Heart left ventricle (tissue), 13 donors: ENCODE measurements around the gene TBL1Y.

Experiments
- POLR2A ChIP-seq, 2 donors: fragments of 450-650 bp; IDR thresholded peaks; one replicate each; pipeline ENCODE4 v1.6.1; 2017; ENCODE audit warnings: antibody characterized with exemption in 2 of 2, mild to moderate bottlenecking in 2 of 2, moderate library complexity in 2 of 2
- TF ChIP-seq, protein P1 (sequence below), 12 donors: fragments of 200-600 bp; sonication (generic) in 4 of 12; IDR thresholded peaks; one replicate each; pipeline versions ENCODE4 v1.5.0 to v1.8.0; 2018 to 2022; ENCODE audit warnings: antibody characterized with exemption in 12 of 12, mild to moderate bottlenecking in 5 of 12
- donor health status: ischemic (EF 13 %, LVEDD 7.1; RV severe dilation, severe dysfunction).
- donor health status: DM: no; HTN: yes; CAD: no.
- donor health status: DM: no; HTN: no; CAD: no.
- donor health status: ischemic (EF 25% LVEDD 6.9; RV normal size, moderate dysfunction).
- donor health status: ischemic (EF 25% LVEDD 5.7; RV mildly dilated, moderate dysfunction).
- donor health status: ischemic (EF 35%, LVEDD 5.7; RV mildly dilated, moderate dysfunction).
- donor health status: nonischemic (EF 11% LVEDD 7.7; RV severe dilation, severe dysfunction).
- donor health status: DM: yes; HTN: yes; CAD: no.
- donor health status: PGD.
- donor health status: ischemic (EF 29% LVEDD 5.4; RV normal size, mild dysfunction).
- donor health status: nonischemic (EF 23%, LVEDD 6.1; RV moderate dilation, normal function).

DNA sequence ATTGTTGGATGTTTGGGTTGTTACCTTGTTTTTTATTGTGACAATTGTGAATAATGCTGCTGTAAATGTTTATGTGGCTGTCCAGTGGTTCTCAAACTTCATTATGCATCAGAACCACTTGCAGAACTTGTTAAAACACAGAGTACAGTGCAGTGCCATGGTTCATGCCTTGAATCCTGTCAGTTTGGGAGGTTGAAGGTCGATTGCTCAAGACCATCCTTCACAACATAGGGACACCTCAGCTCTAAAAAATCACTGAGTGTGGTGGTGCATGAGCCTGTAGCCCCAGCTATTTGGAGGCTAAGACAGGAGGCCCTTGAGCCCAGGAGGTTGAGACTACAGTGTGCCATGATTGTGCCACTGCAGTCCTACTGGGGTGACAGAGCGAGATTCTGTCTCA lies 25.0 kb downstream of the TBL1Y start:
- TF ChIP-seq, protein P1, sequence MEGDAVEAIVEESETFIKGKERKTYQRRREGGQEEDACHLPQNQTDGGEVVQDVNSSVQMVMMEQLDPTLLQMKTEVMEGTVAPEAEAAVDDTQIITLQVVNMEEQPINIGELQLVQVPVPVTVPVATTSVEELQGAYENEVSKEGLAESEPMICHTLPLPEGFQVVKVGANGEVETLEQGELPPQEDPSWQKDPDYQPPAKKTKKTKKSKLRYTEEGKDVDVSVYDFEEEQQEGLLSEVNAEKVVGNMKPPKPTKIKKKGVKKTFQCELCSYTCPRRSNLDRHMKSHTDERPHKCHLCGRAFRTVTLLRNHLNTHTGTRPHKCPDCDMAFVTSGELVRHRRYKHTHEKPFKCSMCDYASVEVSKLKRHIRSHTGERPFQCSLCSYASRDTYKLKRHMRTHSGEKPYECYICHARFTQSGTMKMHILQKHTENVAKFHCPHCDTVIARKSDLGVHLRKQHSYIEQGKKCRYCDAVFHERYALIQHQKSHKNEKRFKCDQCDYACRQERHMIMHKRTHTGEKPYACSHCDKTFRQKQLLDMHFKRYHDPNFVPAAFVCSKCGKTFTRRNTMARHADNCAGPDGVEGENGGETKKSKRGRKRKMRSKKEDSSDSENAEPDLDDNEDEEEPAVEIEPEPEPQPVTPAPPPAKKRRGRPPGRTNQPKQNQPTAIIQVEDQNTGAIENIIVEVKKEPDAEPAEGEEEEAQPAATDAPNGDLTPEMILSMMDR (IDR thresholded peaks at IDR 0.05), result no peak
- no peak for TF ChIP-seq POLR2A (IDR thresholded peaks at IDR 0.05)
